K562 (cell line): ENCODE data around the gene ZNHIT2. TPM values are rescaled to one million over a fixed set of nuclear protein-coding genes. Genes with fewer than 3 reads are reported as not detected.

Experiments used
- ATAC-seq: fragments of 200-7000 bp; cut with Tn5 transposase; 3 replicates; pipeline ENCODE4 v1.9.1; 2020; ENCODE audit warnings: moderate library complexity
- BruUV-seq: library from RNA; stranded (reverse); fragments of 400-500 nt; replicated peaks from 2 replicates; lab custom pipeline; 2021; lab: Mats Ljungman, UMichigan
- CTCF ChIA-PET: fragments of 300-600 bp; formaldehyde crosslinking; extraction: SDS; loops from one replicate; lab custom pipeline; 2021; ENCODE audit warnings: low intra/inter-chr PET ratio; lab: Yijun Ruan, JAX
- POLR2A ChIA-PET: fragments of 300-600, 350-650 bp; sonication (Branson Sonifier 250); formaldehyde crosslinking; extraction: SDS; loops from one replicate; lab custom pipeline; 2021; ENCODE audit warnings: antibody characterized with exemption, inconsistent platforms; lab: Yijun Ruan, JAX
- DNase-seq, 4 experiments: peaks; one replicate each; pipeline versions ENCODE4 v3.0.0 to v3.0.0-alpha.2; 2011 to 2018; ENCODE audit warnings: low spot score in 3 of 4, mixed read lengths in 3 of 4; ENCODE audit errors: extremely low read depth in 1 of 4
- FAIRE-seq: peaks from 2 replicates; lab custom pipeline; 2011; peaks lifted over from hg19 to GRCh38; lab: Jason Lieb, UNC
- H2AFZ ChIP-seq: 2 replicates; pipeline ENCODE4 v1.6.0; 2011; ENCODE audit warnings: low read depth, low read length, control low read depth, inconsistent platforms
- H3K27ac ChIP-seq: fragments of 200-600 bp; 3 replicates; pipeline ENCODE4 v1.8.0; 2011; ENCODE audit warnings: low read depth, mild to moderate bottlenecking, control low read depth, inconsistent platforms, low read length, moderate library complexity, mixed read lengths; ENCODE audit errors: extremely low read depth
- H3K27me3 ChIP-seq, 2 experiments: fragments of 300-600 bp in 1 of 2; 2 replicates in 1 of 2; 3 replicates in 1 of 2; pipeline versions ENCODE4 v1.6.0 to v1.8.0; 2011; ENCODE audit warnings: inconsistent platforms in 2 of 2, low read length in 2 of 2, mild to moderate bottlenecking in 1 of 2, mixed read lengths in 1 of 2, moderate library complexity in 1 of 2; ENCODE audit not compliant: control insufficient read depth in 2 of 2, insufficient read depth in 2 of 2
- H3K36me3 ChIP-seq: fragments of 300-600 bp; 3 replicates; pipeline ENCODE4 v1.8.0; 2011; ENCODE audit warnings: mild to moderate bottlenecking, low read length, inconsistent platforms; ENCODE audit not compliant: control insufficient read depth, insufficient read depth
- H3K4me1 ChIP-seq, 2 experiments: fragments of 200-600 bp in 1 of 2; replicated peaks in 1 of 2; 2 replicates in 1 of 2; 3 replicates in 1 of 2; pipeline versions ENCODE4 v1.5.1 to v1.8.0; 2011; ENCODE audit warnings: inconsistent platforms in 2 of 2, low read length in 2 of 2, mild to moderate bottlenecking in 1 of 2, mixed read lengths in 1 of 2, moderate library complexity in 1 of 2; ENCODE audit not compliant: control insufficient read depth in 2 of 2, insufficient read depth in 2 of 2
- H3K4me2 ChIP-seq: 2 replicates; pipeline ENCODE4 v1.6.1; 2011; ENCODE audit warnings: low read length, control low read depth, inconsistent platforms, mixed read lengths; ENCODE audit not compliant: insufficient read depth
- H3K4me3 ChIP-seq: fragments of 200-600 bp; sonication (generic), shearing (Covaris generic); 2 replicates; pipeline ENCODE4 v1.5.1; 2016; ENCODE audit warnings: control low read depth, inconsistent platforms
- H3K79me2 ChIP-seq: fragments of 200-600 bp; 3 replicates; pipeline ENCODE4 v1.8.0; 2011; ENCODE audit warnings: low read length, inconsistent platforms; ENCODE audit not compliant: control insufficient read depth, insufficient read depth
- H3K9ac ChIP-seq, 2 experiments: 2 replicates each; pipeline versions ENCODE4 v1.6.0 to v1.6.1; 2011; ENCODE audit warnings: low read depth in 2 of 2, low read length in 2 of 2, control low read depth in 1 of 2, inconsistent platforms in 1 of 2, mild to moderate bottlenecking in 1 of 2, mixed read lengths in 1 of 2; ENCODE audit not compliant: insufficient read depth in 1 of 2
- H3K9me1 ChIP-seq: one replicate; pipeline ENCODE4 v1.6.0; 2011; ENCODE audit warnings: inconsistent platforms, mild to moderate bottlenecking, low read length, moderate library complexity; ENCODE audit not compliant: control insufficient read depth, insufficient read depth
- H3K9me3 ChIP-seq: replicated peaks from 2 replicates; pipeline ENCODE4 v1.5.1; 2011; ENCODE audit warnings: low read depth, low read length, inconsistent platforms; ENCODE audit not compliant: control insufficient read depth, insufficient read depth
- H4K20me1 ChIP-seq: replicated peaks from 2 replicates; pipeline ENCODE4 v1.6.1; 2011; ENCODE audit warnings: low read length, inconsistent platforms, mixed read lengths; ENCODE audit not compliant: control insufficient read depth, insufficient read depth
- ATF4 ChIP-seq: fragments of 450-650 bp; formaldehyde crosslinking; IDR thresholded peaks from 2 replicates; pipeline ENCODE4 v1.4.0; 2022; ENCODE audit warnings: mild to moderate bottlenecking, moderate library complexity
- BCL6 ChIP-seq: fragments of 250-450 bp; sonication (Bioruptor Pico); IDR thresholded peaks from 2 replicates; pipeline ENCODE4 v1.4.0; 2020
- CEBPG ChIP-seq, 3 experiments: fragments of 200-800 bp in 1 of 3; sonication (Bioruptor generic) in 1 of 3; sonication (generic) in 1 of 3; formaldehyde crosslinking in 1 of 3; IDR thresholded peaks in 2 of 3; conservative IDR thresholded peaks in 1 of 3; 2 replicates each; pipeline versions ENCODE4 v1.6.1 to v1.8.0; 2016 to 2022; ENCODE audit warnings: missing compliant biosample characterization in 2 of 3, missing genetic modification characterization in 2 of 3, mild to moderate bottlenecking in 1 of 3, missing genetic modification reagents in 1 of 3
- CHD1 ChIP-seq: fragments of 200-600 bp; sonication (generic); IDR thresholded peaks from one replicate; pipeline ENCODE4 v1.6.1; 2012; ENCODE audit warnings: mild to moderate bottlenecking, moderate library complexity, low read length, inconsistent platforms
- CREM ChIP-seq: IDR thresholded peaks from 2 replicates; pipeline ENCODE4 v1.6.1; 2014; ENCODE audit warnings: antibody characterized with exemption, low read depth
- KAT7 ChIP-seq: sonication (generic); formaldehyde crosslinking; IDR thresholded peaks from 2 replicates; pipeline ENCODE4 v1.8.0; 2022; ENCODE audit warnings: missing genetic modification reagents, mild to moderate bottlenecking, borderline replicate concordance
- KAT8 ChIP-seq: fragments of 450-650 bp; IDR thresholded peaks from 2 replicates; pipeline ENCODE4 v1.6.1; 2016; ENCODE audit warnings: low read depth, mild to moderate bottlenecking
- PTBP1 ChIP-seq: fragments of 200-400 bp; formaldehyde crosslinking; IDR thresholded peaks from 2 replicates; pipeline ENCODE4 v1.6.1; 2017; ENCODE audit warnings: low read depth, low read length
- TCF15 ChIP-seq: fragments of 250-450 bp; sonication (Bioruptor Pico); IDR thresholded peaks from 2 replicates; pipeline ENCODE4 v1.8.0; 2022; ENCODE audit warnings: moderate library complexity, mild to moderate bottlenecking, inconsistent platforms
- USF2 ChIP-seq: sonication (generic); formaldehyde crosslinking; IDR thresholded peaks from 2 replicates; pipeline ENCODE4 v1.5.0; 2020; ENCODE audit warnings: missing genetic modification reagents
- WGBS: fragments of 100-300 bp; shearing (Covaris generic); methylation state at CpG from one replicate; pipeline ENCODE4 v1.1.6; 2016; ENCODE audit warnings: low coverage, mixed read lengths; ENCODE audit not compliant: insufficient coverage; ENCODE audit errors: missing lambda C conversion rate; 5-methylcytosine and 5-hydroxymethylcytosine counted together
- in situ Hi-C: fragments of 300-500 bp; cut with MboI; formaldehyde crosslinking; loops from 4 replicates; pipeline ENCODE4 v1.15.0; 2018; ENCODE audit warnings: inconsistent platforms, mixed read lengths
- intact Hi-C: fragments of 100-400 bp; cut with micrococcal nuclease; formaldehyde crosslinking; loops from 2 replicates; pipeline ENCODE4 v1.14.2; 2022
- polyA plus RNA-seq, 8 experiments: library from polyadenylated mRNA; depleted of rRNA in 4 of 8; stranded (reverse) in 5 of 8; unstranded in 3 of 8; fragments of >200 nt; fragmentation: Nextera tagmentation in 2 of 8; fragmentation: Illumina TruSeq in 1 of 8; extraction: Ambion mirVana in 2 of 8; extraction: Trizol in 1 of 8; gene quantifications; 2 replicates each; pipeline versions ENCODE4 v1.2.1 to v1.2.3, GENCODE V29; 2011 to 2014; ENCODE audit warnings: inconsistent platforms in 1 of 8, missing spikeins in 1 of 8
- total RNA-seq, 7 experiments: library from RNA; depleted of rRNA in 6 of 7; stranded (reverse); fragments of >200 nt in 6 of 7; fragmentation: Illumina TruSeq in 2 of 7; extraction: Trizol in 2 of 7; gene quantifications; 2 replicates each; pipeline versions ENCODE4 v1.2.1 to v1.2.3, GENCODE V29; 2011 to 2021; ENCODE audit warnings: low replicate concordance in 1 of 7

ZNHIT2 gene
- total and polyA plus RNA-seq, 9 of the 15 experiments (the other 6 are each of a cell fraction or from before 2014, with no cell fraction given): 0.08 to 39.0 (median 2.5) TPM

- TF ChIP-seq BCL6 (CRISPR knock-in tag): no peak
- TF ChIP-seq, all 486 proteins: peak for 168
These were observed 16.9 kb upstream of the ZNHIT2 start, which contains the start of gene SYVN1 (continued) for GRCh38 chr11:65134240-65134951.

- CTCF ChIA-PET: no interaction called here
- no peak for ATAC-seq
- no TSS peak for BruUV-seq
- TF ChIP-seq USF2 (no peak), CEBPG (CRISPR knock-in tag; IDR thresholded peaks at IDR 0.05) (peak; percentile 18; the same call in 1 of the 2 replicates), CEBPG (tag; conservative IDR thresholded peaks at IDR 0.05 in 1 of 2, IDR thresholded peaks at IDR 0.05 in 1 of 2) (no peak), ATF4 (CRISPR knock-in tag) (no peak), CHD1 (peak; percentile 55), TCF15 (0 out of 2 replicates have a peak, but pooled peaks have one; percentile 56), KAT7 (CRISPR knock-in tag) (0 out of 2 replicates have a peak, but pooled peaks have one; percentile 8), PTBP1 (no peak), CREM (no peak), KAT8 (no peak)
These were observed 16.2 kb upstream of the ZNHIT2 start for GRCh38 chr11:65133724-65134123.

More at GRCh38 chr11:65133724-65134123, 16.2 kb upstream of the ZNHIT2 start:
- POLR2A ChIA-PET: interaction anchor here (0.7 to 8.4 kb wide), 10 partner anchors 13 to 365 kb away, joined by 3 to 182 read pairs (median 14); partner anchors contain the start of genes CAPN1, FAU, MALAT1 and MRPL49
- Histone ChIP-seq H3K27me3 (no peaks in the 10 kb centered on the region; a peak in 1 of 5 replicates), H3K36me3 (peaks cover 43% of the 10 kb centered on the region), H3K4me1 (peaks cover 21 to 49% of the 10 kb centered on the region in 2 experiments; a peak in 4 of 5 replicates), H3K4me3 (peak overlapping the region; percentile 96), H3K9me3 (no peaks in the 10 kb centered on the region), H4K20me1 (peaks cover 8% of the 10 kb centered on the region; the same call in 1 of the 2 replicates), H3K4me2 (peak overlapping the region; percentile 98), H3K27ac (peak overlapping the region; percentile 98), H3K9me1 (peaks cover 4% of the 10 kb centered on the region), H3K79me2 (peaks cover 41% of the 10 kb centered on the region), H3K9ac (peak overlapping the region; percentile 98 to 99), H2AFZ (peak overlapping the region; percentile 94; the same call in 1 of the 2 replicates)
- DNase-seq (no peak), FAIRE-seq (peak; percentile 6)
- under 1% methylated on average over 20 of the region's 20 CpGs for WGBS
- intact Hi-C loops (loop anchor here (2.0 kb wide), 2 partner anchors 35 to 47 kb away; partner anchors contain the start of gene CAPN1), in situ Hi-C loops (no loop called here)
